ENCODE data around the gene NOP16.

NOP16 gene

GRCh38 chr5:176388444-176389134 lies at the start of gene NOP16, which contains the start of gene HIGD2A:
TSS of gene NOP16 (minus strand) at chr5:176388598. CDS start at chr5:176388539, 59 bp downstream.
TSS of gene HIGD2A (plus strand) at chr5:176388751. CDS start at chr5:176388820, 69 bp downstream.
- peak; percentile 98 for DNase-seq

- no peak for DNase-seq
Measured at GRCh38 chr5:176436656-176437055, 48.3 kb upstream of the NOP16 start.

GRCh38 chr5:176432707-176433106 lies 44.3 kb upstream of the NOP16 start:
- no peak for DNase-seq

- DNase-seq, result no peak
Measured at GRCh38 chr5:176429972-176430371, 41.6 kb upstream of the NOP16 start.

- no peak for DNase-seq
Measured at GRCh38 chr5:176427971-176428370, 39.6 kb upstream of the NOP16 start.

GRCh38 chr5:176426876-176427275 lies 38.5 kb upstream of the NOP16 start:
- DNase-seq, result no peak

GRCh38 chr5:176425791-176426190 lies 37.4 kb upstream of the NOP16 start:
- DNase-seq, result no peak

- DNase-seq, result no peak
Measured at GRCh38 chr5:176425138-176425537, 36.7 kb upstream of the NOP16 start.

- DNase-seq, result no peak
Measured at GRCh38 chr5:176424181-176424580, 35.8 kb upstream of the NOP16 start.

GRCh38 chr5:176420972-176421544 lies 32.7 kb upstream of the NOP16 start:
- DNase-seq, result no peak

- no peak for DNase-seq
Measured at GRCh38 chr5:176420086-176420485, 31.7 kb upstream of the NOP16 start.

GRCh38 chr5:176418251-176418650 lies 29.9 kb upstream of the NOP16 start:
- no peak for DNase-seq

- no peak for DNase-seq
Measured at GRCh38 chr5:176416965-176417364, 28.6 kb upstream of the NOP16 start.

- DNase-seq, result peak; percentile 49
Measured at GRCh38 chr5:176415952-176416924, 27.8 kb upstream of the NOP16 start, which contains the start of gene CLTB. TSS of gene CLTB (minus strand) at chr5:176416539. CDS start at chr5:176416363, 176 bp downstream.

- no peak for DNase-seq
Measured at GRCh38 chr5:176415240-176415951, 27.0 kb upstream of the NOP16 start.

GRCh38 chr5:176414704-176415103 lies 26.3 kb upstream of the NOP16 start:
- DNase-seq, result no peak

GRCh38 chr5:176413709-176414191 lies 25.4 kb upstream of the NOP16 start:
- no peak for DNase-seq

- DNase-seq, result no peak
Measured at GRCh38 chr5:176413255-176413565, 24.8 kb upstream of the NOP16 start.

- DNase-seq, result no peak
Measured at GRCh38 chr5:176412517-176413254, 24.3 kb upstream of the NOP16 start.

GRCh38 chr5:176410486-176411180 lies 22.2 kb upstream of the NOP16 start:
- DNase-seq, result no peak

GRCh38 chr5:176409765-176410164 lies 21.4 kb upstream of the NOP16 start:
- DNase-seq, result no peak

All from amniotic stem cell (primary cell).